ENCODE data around the gene PDXP.

The PDXP gene

DNA sequence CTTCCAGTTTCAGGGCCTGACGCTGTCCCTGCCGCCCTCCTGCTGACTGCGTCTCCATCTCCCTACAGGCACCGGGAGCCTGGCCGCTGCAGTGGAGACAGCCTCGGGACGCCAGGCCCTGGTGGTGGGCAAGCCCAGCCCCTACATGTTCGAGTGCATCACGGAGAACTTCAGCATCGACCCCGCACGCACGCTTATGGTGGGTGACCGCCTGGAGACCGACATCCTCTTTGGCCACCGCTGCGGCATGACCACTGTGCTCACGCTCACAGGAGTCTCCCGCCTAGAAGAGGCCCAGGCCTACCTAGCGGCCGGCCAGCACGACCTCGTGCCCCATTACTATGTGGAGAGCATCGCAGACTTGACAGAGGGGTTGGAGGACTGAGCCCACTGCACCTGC is 7.0 kb downstream of the PDXP start:
- no peak for FAIRE-seq
- TF ChIP-seq, protein P1, sequence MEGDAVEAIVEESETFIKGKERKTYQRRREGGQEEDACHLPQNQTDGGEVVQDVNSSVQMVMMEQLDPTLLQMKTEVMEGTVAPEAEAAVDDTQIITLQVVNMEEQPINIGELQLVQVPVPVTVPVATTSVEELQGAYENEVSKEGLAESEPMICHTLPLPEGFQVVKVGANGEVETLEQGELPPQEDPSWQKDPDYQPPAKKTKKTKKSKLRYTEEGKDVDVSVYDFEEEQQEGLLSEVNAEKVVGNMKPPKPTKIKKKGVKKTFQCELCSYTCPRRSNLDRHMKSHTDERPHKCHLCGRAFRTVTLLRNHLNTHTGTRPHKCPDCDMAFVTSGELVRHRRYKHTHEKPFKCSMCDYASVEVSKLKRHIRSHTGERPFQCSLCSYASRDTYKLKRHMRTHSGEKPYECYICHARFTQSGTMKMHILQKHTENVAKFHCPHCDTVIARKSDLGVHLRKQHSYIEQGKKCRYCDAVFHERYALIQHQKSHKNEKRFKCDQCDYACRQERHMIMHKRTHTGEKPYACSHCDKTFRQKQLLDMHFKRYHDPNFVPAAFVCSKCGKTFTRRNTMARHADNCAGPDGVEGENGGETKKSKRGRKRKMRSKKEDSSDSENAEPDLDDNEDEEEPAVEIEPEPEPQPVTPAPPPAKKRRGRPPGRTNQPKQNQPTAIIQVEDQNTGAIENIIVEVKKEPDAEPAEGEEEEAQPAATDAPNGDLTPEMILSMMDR (IDR thresholded peaks at IDR 0.05; ENCODE audit: insufficient read depth, missing control alignments), result no peak
- no peak for DNase-seq (ENCODE audit: insufficient read length, low spot score)

DNA sequence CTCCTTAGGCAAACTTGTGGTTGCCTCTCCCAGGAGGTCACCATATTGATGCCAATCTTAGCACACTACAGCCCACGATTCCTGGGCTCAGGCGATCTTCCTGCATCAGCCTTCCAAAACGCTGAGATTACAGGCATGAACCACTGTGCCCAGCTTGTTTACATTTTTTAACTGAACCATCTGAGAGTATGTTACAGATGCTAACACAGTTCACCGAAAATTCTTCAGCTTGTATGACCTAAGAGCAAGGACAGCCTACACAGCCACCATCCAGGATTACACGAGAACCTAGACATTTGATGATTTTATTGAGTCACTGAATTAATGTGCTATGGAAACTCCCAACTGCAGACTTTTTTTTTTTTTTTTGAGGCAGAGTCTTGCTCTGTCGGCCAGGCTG is 11.1 kb downstream of the PDXP start:
- TF ChIP-seq, protein P1 (IDR thresholded peaks at IDR 0.05; ENCODE audit: insufficient read depth, missing control alignments), result no peak
- FAIRE-seq (no peak), DNase-seq (ENCODE audit: insufficient read length, low spot score) (no peak)

DNA sequence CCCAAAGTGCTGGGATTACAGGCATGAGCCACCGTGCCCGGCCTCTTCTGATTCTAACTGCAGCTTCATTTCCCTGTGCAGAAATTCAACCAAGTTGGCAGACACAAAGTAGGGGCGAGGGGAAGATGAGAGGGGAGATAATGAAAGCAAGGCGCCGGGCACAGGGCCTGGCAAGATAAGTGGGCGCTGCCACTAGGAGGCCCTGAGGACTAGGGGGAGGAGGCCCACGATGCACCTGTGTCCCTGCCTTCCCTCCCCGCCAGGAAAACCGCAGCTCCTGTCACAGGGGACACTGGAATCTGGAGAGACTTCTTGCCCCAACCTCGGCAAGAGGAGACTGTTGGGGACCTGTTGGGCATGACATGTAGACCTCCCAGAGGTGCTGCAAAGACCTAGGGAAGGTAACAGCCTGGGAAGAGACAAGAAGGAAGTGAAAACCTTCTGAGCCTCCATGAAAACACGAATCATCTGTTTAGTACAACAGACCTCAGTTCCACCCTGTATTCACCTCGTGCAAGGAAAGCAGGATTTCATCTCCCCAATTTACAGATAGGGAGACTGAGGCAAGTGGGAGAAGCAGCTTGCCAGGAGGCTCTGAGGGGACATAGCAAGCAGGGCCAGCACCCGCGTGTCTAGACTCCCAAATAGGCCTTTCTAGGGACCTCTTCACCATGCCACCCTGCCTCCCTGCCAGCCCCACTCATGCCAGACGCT is 13.8 kb downstream of the PDXP start:
- FAIRE-seq, result no peak

DNA sequence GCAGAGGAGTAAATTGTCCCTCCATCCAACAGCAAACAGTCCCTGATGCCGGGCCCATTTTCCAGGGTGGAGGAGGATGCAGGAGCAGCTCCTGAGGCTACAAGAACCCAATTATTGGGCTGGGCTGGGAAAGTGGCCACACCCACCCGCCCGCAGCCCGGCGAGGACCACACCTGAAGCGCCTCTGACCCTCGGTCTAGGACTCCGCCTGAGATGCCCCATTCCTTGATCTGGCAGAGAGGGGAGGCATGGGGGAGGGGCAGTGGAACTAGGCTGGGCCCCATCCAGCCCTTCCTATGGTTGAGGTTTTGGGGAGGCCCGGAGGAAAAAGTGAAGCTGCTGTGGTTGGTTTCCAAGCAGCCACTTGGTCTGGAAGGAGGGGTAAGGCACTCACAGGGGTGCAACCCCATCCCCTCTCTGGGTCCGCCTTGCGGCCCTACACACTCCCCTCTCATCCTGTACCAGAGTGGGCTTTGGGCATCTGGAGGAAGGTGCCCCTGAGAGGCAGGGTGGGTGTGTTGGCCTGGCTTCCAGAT is 14.5 kb downstream of the PDXP start:
- DNase-seq (ENCODE audit: insufficient read length, low spot score), result no peak
- TF ChIP-seq, protein P1 (IDR thresholded peaks at IDR 0.05; ENCODE audit: insufficient read depth, missing control alignments), result no peak
- no peak for FAIRE-seq

More for the DNA sequence above, 13.8 kb downstream of the PDXP start:
- no peak for DNase-seq (ENCODE audit: insufficient read length, low spot score)
- TF ChIP-seq, protein P1 (IDR thresholded peaks at IDR 0.05; ENCODE audit: insufficient read depth, missing control alignments), result no peak

DNA sequence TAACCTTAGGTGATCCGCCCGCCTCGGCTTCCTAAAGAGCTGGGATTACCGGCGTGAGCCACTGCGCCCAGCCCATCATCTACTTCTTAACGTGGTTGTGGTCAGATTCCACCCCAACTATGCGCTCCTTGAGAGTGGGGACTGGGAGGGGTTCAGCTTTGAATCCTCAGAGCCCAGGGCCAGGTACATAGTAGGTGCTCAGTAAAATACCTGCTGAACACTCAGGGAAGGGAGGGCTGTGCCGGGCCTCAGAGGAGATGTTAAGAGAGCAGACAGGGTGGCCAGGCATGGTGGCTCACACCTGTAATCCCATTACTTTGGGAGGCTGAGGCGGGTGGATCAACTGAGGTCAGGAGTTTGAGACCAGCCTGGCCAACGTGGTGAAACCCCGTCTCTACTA is 15.7 kb downstream of the PDXP start:
- TF ChIP-seq, protein P1 (IDR thresholded peaks at IDR 0.05; ENCODE audit: insufficient read depth, missing control alignments), result no peak
- FAIRE-seq, result no peak
- DNase-seq (ENCODE audit: insufficient read length, low spot score), result no peak

DNA sequence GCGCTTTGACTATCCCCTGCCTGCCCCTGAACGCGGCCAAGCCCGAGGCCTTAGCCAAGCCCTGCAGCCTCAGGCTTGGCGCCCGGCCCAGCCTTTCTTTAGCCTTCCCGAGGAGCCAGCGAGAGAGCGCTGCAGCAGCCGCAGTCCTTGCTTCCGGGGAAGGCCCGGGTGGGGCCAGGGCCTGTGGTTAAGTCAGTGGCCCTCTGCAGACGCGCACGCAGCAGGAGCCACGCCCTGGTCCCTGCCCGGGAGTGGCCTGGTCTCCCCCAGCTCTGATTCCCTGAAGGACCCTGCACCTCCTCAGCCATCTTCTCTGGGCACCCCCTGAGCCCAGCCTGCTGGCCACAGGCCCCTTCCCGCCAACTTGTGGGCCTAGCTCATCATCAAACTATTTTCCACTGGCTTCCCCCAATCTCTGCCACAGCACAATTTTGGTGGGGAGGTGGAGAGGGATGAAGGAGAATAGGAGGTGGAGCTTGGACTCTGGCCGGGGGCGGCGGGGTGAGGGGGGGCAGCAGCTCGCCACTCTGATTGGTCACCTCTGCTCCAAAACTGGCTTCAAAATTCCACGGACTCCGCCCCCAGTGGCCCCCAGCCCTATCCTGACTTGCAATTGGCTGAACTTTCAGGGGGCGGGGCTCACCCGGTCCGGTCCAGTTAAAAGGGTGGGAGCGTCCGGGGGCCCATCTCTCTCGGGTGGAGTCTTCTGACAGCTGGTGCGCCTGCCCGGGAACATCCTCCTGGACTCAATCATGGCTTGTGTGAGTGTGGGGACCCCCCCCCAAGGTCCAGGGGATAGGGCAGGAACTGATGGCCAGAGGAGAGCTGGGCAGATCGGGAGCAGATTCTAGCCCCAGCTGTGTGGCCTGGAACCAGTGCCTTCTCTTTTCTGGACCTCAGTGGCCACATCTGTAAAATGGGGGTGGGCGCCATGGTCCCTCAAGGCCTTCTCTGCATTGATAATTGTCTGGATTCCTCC is 16.7 kb downstream of the PDXP start, which contains the start of gene LGALS1:
Gene LGALS1, plus strand, starts transcription at position 686 of the 979 bp plus-strand sequence. Its CDS starts 67 bp downstream, at position 753.
- no peak for FAIRE-seq

More for the DNA sequence above, 16.7 kb downstream of the PDXP start, which contains the start of gene LGALS1:
- no peak for DNase-seq (ENCODE audit: insufficient read length, low spot score)
- TF ChIP-seq, protein P1 (IDR thresholded peaks at IDR 0.05; ENCODE audit: insufficient read depth, missing control alignments), result no peak

All from D721Med (cell line).